Body of pancreas (tissue), 4 donors: ENCODE data around the gene PIP4K2C. TPM values are rescaled to one million over a fixed set of nuclear protein-coding genes. Genes with fewer than 3 reads are reported as not detected.

Experiments
- ATAC-seq: fragments of 150-250 bp; one replicate; pipeline ENCODE4 v1.9.1; 2016
- DNase-seq, 4 donors: peaks; one replicate each; pipeline ENCODE4 v3.0.0-alpha.2; 2019
- H3K27ac ChIP-seq, 4 donors: fragments of 200-600 bp; sonication (generic); 1 replicate in 3 of 4; 2 replicates in 1 of 4; pipeline versions ENCODE4 v1.5.1 to v1.6.1; 2016 to 2019; ENCODE audit warnings: mild to moderate bottlenecking in 1 of 4, mixed read lengths in 1 of 4, moderate library complexity in 1 of 4
- H3K27me3 ChIP-seq, 2 donors: fragments of 200-600 bp; sonication (generic); one replicate each; pipeline ENCODE4 v1.6.0; 2016; ENCODE audit warnings: mild to moderate bottlenecking in 1 of 2
- H3K36me3 ChIP-seq, 2 donors: fragments of 200-600 bp; sonication (generic); replicated peaks in 1 of 2; 2 replicates each; pipeline ENCODE4 v1.5.1; 2016; ENCODE audit warnings: low read depth in 2 of 2; ENCODE audit not compliant: insufficient read depth in 1 of 2
- H3K4me1 ChIP-seq: fragments of 200-600 bp; sonication (generic); one replicate; pipeline ENCODE4 v1.6.0; 2016
- H3K4me3 ChIP-seq, 2 donors: fragments of 200-600 bp; sonication (generic); 1 replicate in 1 of 2; 2 replicates in 1 of 2; pipeline ENCODE4 v1.5.1; 2016 to 2019
- H3K9me3 ChIP-seq, 3 donors: fragments of 200-600 bp; sonication (generic); 1 replicate in 2 of 3; 2 replicates in 1 of 3; pipeline ENCODE4 v1.5.1; 2016
- CTCF ChIP-seq, 7 experiments: fragments of 450-650 bp in 4 of 7; fragments of 200-600 bp in 3 of 7; sonication (generic) in 3 of 7; IDR thresholded peaks; one replicate each; pipeline ENCODE4 v1.5.1; 2016 to 2019; ENCODE audit warnings: antibody characterized with exemption in 7 of 7
- POLR2A ChIP-seq, 3 donors: fragments of 450-650 bp; IDR thresholded peaks; one replicate each; pipeline ENCODE4 v1.6.1; 2016; ENCODE audit warnings: antibody characterized with exemption in 3 of 3, mild to moderate bottlenecking in 2 of 3
- WGBS, 2 donors: methylation state at CpG; one replicate each; pipeline ENCODE4 v1.1.5; 2017; 5-methylcytosine and 5-hydroxymethylcytosine counted together
- intact Hi-C: fragments of 100-400 bp; cut with DNase I; formaldehyde crosslinking; loops from one replicate; pipeline ENCODE4 v1.15.1; 2023
- total RNA-seq, 2 donors: library from RNA; depleted of rRNA; stranded (reverse); fragments of >200 nt; gene quantifications; one replicate each; pipeline ENCODE4 v1.1.0, GENCODE V29; 2016

The PIP4K2C gene
- 10 to 100 TPM; 12.2 to 48.0 TPM for total RNA-seq

GRCh38 chr12:57590864-57591781 lies at the start of gene PIP4K2C:
Gene PIP4K2C, plus strand, starts transcription at chr12:57591192. Its CDS starts 98 bp downstream, at chr12:57591290.
- peak; percentile 98 for ATAC-seq
- peak within 1 kb of the TSS; percentile 81 to 94 for H3K4me3 ChIP-seq
- TF ChIP-seq CTCF (IDR thresholded peaks at IDR 0.05): peak in 1 of 7 experiments; percentile 23
- peak; percentile 17 to 72 (median 68) for TF ChIP-seq POLR2A (IDR thresholded peaks at IDR 0.05)
- H3K4me1 ChIP-seq: peaks cover 28% of the 10 kb centered on the region
- H3K27ac ChIP-seq: peak within 1 kb of the TSS in 3 of 4 donors; percentile 30 to 80 (median 76)
- intact Hi-C loops: no loop called here
- H3K9me3 ChIP-seq: no peaks in the 10 kb centered on the region
- DNase-seq: peak; percentile 87 to 93 (median 92)
- H3K27me3 ChIP-seq: no peaks in the 10 kb centered on the region
- peaks cover 0 to 4% of the 10 kb centered on the region in 2 donors for H3K36me3 ChIP-seq
- WGBS, 2 donors: 0 to 1% methylated on average over 19 to 67 of the region's 69 CpGs

- intact Hi-C loops: no loop called here
- no peaks in the 10 kb centered on the region for H3K27me3 ChIP-seq
- WGBS, 2 donors: 81 to 87% methylated on average over 2 of the region's 2 CpGs
- no peak for DNase-seq
- H3K4me1 ChIP-seq: peaks cover 16% of the 10 kb centered on the region
- ATAC-seq: no peak
- no peaks in the 10 kb centered on the region for H3K9me3 ChIP-seq
- no peak overlapping the region for H3K4me3 ChIP-seq
- H3K27ac ChIP-seq: no peak overlapping the region
- no peaks in the 10 kb centered on the region for H3K36me3 ChIP-seq
- TF ChIP-seq CTCF (IDR thresholded peaks at IDR 0.05) (no peak), POLR2A (IDR thresholded peaks at IDR 0.05) (no peak)
These were observed 49.3 kb upstream of the PIP4K2C start for GRCh38 chr12:57541717-57542116.

- intact Hi-C loops: no loop called here
- ATAC-seq: no peak
- WGBS, 2 donors: 67 to 73% methylated on average over 2 of the region's 2 CpGs
These were observed 47.4 kb upstream of the PIP4K2C start for GRCh38 chr12:57543581-57543980.

GRCh38 chr12:57545809-57546437 lies 45.1 kb upstream of the PIP4K2C start:
- H3K27ac ChIP-seq: peak overlapping the region; percentile 89 to 96 (median 92)
- H3K4me1 ChIP-seq: peaks cover 26% of the 10 kb centered on the region
- H3K27me3 ChIP-seq: no peaks in the 10 kb centered on the region
- intact Hi-C loops: no loop called here
- no peak for TF ChIP-seq POLR2A (IDR thresholded peaks at IDR 0.05)
- 38 to 40% methylated on average over 15 of the region's 15 CpGs for WGBS, 2 donors
- H3K4me3 ChIP-seq: peak overlapping the region; percentile 53 to 94
- H3K9me3 ChIP-seq: no peaks in the 10 kb centered on the region
- DNase-seq: no peak
- H3K36me3 ChIP-seq: no peaks in the 10 kb centered on the region
- ATAC-seq: peak; percentile 21

More at GRCh38 chr12:57543581-57543980, 47.4 kb upstream of the PIP4K2C start:
- TF ChIP-seq POLR2A (IDR thresholded peaks at IDR 0.05) (no peak), CTCF (IDR thresholded peaks at IDR 0.05) (no peak)
- Histone ChIP-seq H3K4me3 (no peak overlapping the region), H3K9me3 (no peaks in the 10 kb centered on the region), H3K27me3 (no peaks in the 10 kb centered on the region), H3K4me1 (peaks cover 20% of the 10 kb centered on the region), H3K36me3 (no peaks in the 10 kb centered on the region), H3K27ac (no peak overlapping the region)
- DNase-seq: no peak
